ENCODE data around the gene TMEM131L. TPM values are rescaled to one million over a fixed set of nuclear protein-coding genes. Genes with fewer than 3 reads are reported as not detected.
A peak's percentile ranks its signal among the peaks of the same experiment; 100 is the strongest.

TMEM131L gene
- total RNA-seq, 1 experiment from 2014 or later: 14.6 TPM

GRCh38 chr4:153509724-153510123, 43.6 kb downstream of the TMEM131L start:
- no peak overlapping the region for H3T11ph ChIP-seq (ENCODE audit: low read length)
- H4K20me1 ChIP-seq (ENCODE audit: control insufficient read depth, insufficient read depth, insufficient read length): no peaks in the 10 kb centered on the region
- H4K5ac ChIP-seq (ENCODE audit: insufficient read length, low read depth, low read length): no peak overlapping the region
- H2AFZ ChIP-seq (ENCODE audit: low read length): no peak overlapping the region
- no peak overlapping the region for H3K14ac ChIP-seq (ENCODE audit: insufficient read depth, low read length)
- H3K79me2 ChIP-seq (ENCODE audit: insufficient read depth, low read length): no peaks in the 10 kb centered on the region
- H3K56ac ChIP-seq (ENCODE audit: insufficient read length, low read depth, low read length): no peak overlapping the region
- H3K27ac ChIP-seq (ENCODE audit: insufficient read length, low read depth, low read length): no peak overlapping the region
- H3K4me3 Mint-ChIP-seq: no peak overlapping the region
- no peak for DNase-seq
- H3K9me3 Mint-ChIP-seq: peaks cover 2 to 3% of the 10 kb centered on the region in 2 experiments; a peak in 2 of 5 replicates
- H3K4me2 ChIP-seq (ENCODE audit: insufficient read depth, insufficient read length, low read length): no peak overlapping the region
- H3K23me2 ChIP-seq (ENCODE audit: insufficient read length, low read depth, low read length, poor library complexity, severe bottlenecking): no peaks in the 10 kb centered on the region
- no peak overlapping the region for H2AK5ac ChIP-seq (ENCODE audit: insufficient read length, low read length)
- TF ChIP-seq, protein P1, sequence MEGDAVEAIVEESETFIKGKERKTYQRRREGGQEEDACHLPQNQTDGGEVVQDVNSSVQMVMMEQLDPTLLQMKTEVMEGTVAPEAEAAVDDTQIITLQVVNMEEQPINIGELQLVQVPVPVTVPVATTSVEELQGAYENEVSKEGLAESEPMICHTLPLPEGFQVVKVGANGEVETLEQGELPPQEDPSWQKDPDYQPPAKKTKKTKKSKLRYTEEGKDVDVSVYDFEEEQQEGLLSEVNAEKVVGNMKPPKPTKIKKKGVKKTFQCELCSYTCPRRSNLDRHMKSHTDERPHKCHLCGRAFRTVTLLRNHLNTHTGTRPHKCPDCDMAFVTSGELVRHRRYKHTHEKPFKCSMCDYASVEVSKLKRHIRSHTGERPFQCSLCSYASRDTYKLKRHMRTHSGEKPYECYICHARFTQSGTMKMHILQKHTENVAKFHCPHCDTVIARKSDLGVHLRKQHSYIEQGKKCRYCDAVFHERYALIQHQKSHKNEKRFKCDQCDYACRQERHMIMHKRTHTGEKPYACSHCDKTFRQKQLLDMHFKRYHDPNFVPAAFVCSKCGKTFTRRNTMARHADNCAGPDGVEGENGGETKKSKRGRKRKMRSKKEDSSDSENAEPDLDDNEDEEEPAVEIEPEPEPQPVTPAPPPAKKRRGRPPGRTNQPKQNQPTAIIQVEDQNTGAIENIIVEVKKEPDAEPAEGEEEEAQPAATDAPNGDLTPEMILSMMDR (conservative IDR thresholded peaks at IDR 0.05): no peak
- H4K8ac ChIP-seq (replicated peaks; ENCODE audit: insufficient read length, low read depth, low read length): no peak overlapping the region
- no peak overlapping the region for H3K4ac ChIP-seq (ENCODE audit: low read depth, low read length)
- no peak overlapping the region for H2BK15ac ChIP-seq (ENCODE audit: low read depth, low read length)
- no peaks in the 10 kb centered on the region for H3K27me3 ChIP-seq (ENCODE audit: insufficient read depth, low read length)
- H3K36me3 Mint-ChIP-seq (ENCODE audit: insufficient read depth in 1 of 3, low read depth in 3 of 3): peaks cover 8 to 15% (median 15%) of the 10 kb centered on the region in 3 experiments
- no peaks in the 10 kb centered on the region for H3K9me3 ChIP-seq (ENCODE audit: control insufficient read depth, low read depth, low read length)
- H3K9ac ChIP-seq (ENCODE audit: extremely low read depth, insufficient read length, low read length): no peak overlapping the region
- no peak overlapping the region for H3K23ac ChIP-seq (ENCODE audit: insufficient read length, low read depth, low read length)
- H2BK5ac ChIP-seq (ENCODE audit: insufficient read length, low read length): no peak overlapping the region
- H3K4me1 ChIP-seq (ENCODE audit: insufficient read depth, low read length): peaks cover 9% of the 10 kb centered on the region; the same call in 1 of the 2 replicates
- H3K4me1 Mint-ChIP-seq: peaks cover 36 to 46% of the 10 kb centered on the region in 2 experiments
- no peak overlapping the region for H2BK12ac ChIP-seq (ENCODE audit: insufficient read length, low read depth, low read length)
- H2BK120ac ChIP-seq (ENCODE audit: low read depth, low read length, poor library complexity, severe bottlenecking): no peak overlapping the region
- no peaks in the 10 kb centered on the region for H3K79me1 ChIP-seq (ENCODE audit: insufficient read depth, low read depth, low read length, poor library complexity, severe bottlenecking)
- no peak overlapping the region for H4K91ac ChIP-seq (ENCODE audit: insufficient read length, low read depth, low read length)
- WGBS (ENCODE audit: extremely low coverage, insufficient read length, low lambda C conversion rate): no CpG with 5 or more reads among the region's 5 CpGs
- H2BK20ac ChIP-seq (ENCODE audit: low read depth, low read length, poor library complexity, severe bottlenecking): no peak overlapping the region
- no peaks in the 10 kb centered on the region for H3K27me3 Mint-ChIP-seq (ENCODE audit: low read depth)
- no peak overlapping the region for H3K18ac ChIP-seq (ENCODE audit: insufficient read length, low read depth, low read length)
- H3K27ac Mint-ChIP-seq: peak overlapping the region in 1 of 3 experiments; percentile 40; a peak in 2 of 7 replicates

Measured in H9 (cell line).